ENCODE data around the gene DPEP1.

DNA sequence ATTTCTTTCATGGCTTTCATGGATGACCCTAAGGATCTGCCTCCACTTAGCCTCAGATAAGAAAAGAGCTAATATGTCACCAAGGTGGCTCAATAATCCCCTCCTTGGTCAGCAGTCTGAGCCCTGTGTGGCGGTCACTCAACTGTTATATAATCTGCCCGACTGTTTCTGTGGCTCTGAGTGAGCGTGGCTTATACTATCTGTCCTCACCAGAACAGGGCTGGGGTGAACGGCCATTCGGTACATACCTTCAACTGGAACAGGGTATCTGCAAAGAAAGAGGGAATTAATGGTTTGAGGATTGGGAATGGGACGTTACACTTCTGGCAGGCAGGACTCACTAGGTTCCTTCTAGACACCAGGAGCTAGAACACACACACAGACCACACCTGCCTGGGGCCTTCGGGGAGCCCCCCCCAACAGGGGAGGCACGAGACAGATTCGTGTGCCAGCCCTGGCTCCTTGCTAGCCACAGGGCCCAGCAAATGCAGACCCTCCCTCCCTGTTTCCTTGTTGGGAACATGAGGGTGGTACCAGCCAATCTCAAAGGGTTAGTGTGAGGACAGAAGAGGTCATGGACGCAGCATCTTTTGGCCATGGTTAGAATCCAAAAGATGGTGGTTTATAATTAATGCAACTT is 40.3 kb downstream of the DPEP1 start:
- TF ChIP-seq, protein P1, sequence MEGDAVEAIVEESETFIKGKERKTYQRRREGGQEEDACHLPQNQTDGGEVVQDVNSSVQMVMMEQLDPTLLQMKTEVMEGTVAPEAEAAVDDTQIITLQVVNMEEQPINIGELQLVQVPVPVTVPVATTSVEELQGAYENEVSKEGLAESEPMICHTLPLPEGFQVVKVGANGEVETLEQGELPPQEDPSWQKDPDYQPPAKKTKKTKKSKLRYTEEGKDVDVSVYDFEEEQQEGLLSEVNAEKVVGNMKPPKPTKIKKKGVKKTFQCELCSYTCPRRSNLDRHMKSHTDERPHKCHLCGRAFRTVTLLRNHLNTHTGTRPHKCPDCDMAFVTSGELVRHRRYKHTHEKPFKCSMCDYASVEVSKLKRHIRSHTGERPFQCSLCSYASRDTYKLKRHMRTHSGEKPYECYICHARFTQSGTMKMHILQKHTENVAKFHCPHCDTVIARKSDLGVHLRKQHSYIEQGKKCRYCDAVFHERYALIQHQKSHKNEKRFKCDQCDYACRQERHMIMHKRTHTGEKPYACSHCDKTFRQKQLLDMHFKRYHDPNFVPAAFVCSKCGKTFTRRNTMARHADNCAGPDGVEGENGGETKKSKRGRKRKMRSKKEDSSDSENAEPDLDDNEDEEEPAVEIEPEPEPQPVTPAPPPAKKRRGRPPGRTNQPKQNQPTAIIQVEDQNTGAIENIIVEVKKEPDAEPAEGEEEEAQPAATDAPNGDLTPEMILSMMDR (IDR thresholded peaks at IDR 0.05; ENCODE audit: low read depth, low read length, missing input control) = no peak
- no peak for TF ChIP-seq FOXA2 (IDR thresholded peaks at IDR 0.05)
- no peak for TF ChIP-seq TAF1 (conservative IDR thresholded peaks at IDR 0.05)
- TF ChIP-seq, protein P2, sequence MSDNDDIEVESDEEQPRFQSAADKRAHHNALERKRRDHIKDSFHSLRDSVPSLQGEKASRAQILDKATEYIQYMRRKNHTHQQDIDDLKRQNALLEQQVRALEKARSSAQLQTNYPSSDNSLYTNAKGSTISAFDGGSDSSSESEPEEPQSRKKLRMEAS (IDR thresholded peaks at IDR 0.05) = no peak
- TF ChIP-seq RAD21 (IDR thresholded peaks at IDR 0.05) = no peak
- TF ChIP-seq, protein P3, sequence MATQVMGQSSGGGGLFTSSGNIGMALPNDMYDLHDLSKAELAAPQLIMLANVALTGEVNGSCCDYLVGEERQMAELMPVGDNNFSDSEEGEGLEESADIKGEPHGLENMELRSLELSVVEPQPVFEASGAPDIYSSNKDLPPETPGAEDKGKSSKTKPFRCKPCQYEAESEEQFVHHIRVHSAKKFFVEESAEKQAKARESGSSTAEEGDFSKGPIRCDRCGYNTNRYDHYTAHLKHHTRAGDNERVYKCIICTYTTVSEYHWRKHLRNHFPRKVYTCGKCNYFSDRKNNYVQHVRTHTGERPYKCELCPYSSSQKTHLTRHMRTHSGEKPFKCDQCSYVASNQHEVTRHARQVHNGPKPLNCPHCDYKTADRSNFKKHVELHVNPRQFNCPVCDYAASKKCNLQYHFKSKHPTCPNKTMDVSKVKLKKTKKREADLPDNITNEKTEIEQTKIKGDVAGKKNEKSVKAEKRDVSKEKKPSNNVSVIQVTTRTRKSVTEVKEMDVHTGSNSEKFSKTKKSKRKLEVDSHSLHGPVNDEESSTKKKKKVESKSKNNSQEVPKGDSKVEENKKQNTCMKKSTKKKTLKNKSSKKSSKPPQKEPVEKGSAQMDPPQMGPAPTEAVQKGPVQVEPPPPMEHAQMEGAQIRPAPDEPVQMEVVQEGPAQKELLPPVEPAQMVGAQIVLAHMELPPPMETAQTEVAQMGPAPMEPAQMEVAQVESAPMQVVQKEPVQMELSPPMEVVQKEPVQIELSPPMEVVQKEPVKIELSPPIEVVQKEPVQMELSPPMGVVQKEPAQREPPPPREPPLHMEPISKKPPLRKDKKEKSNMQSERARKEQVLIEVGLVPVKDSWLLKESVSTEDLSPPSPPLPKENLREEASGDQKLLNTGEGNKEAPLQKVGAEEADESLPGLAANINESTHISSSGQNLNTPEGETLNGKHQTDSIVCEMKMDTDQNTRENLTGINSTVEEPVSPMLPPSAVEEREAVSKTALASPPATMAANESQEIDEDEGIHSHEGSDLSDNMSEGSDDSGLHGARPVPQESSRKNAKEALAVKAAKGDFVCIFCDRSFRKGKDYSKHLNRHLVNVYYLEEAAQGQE (IDR thresholded peaks at IDR 0.05) = no peak
- no peak for TF ChIP-seq JUND (IDR thresholded peaks at IDR 0.05)
- TF ChIP-seq HNF4A (conservative IDR thresholded peaks at IDR 0.05) = no peak

Data from liver (tissue), 3 donors.